ENCODE data around the gene ACTL7A.

ACTL7A gene

GRCh38 chr9:108851138-108851537, 10.9 kb upstream of the ACTL7A start:
- Histone ChIP-seq H3K27me3 (ENCODE audit: control insufficient read depth, insufficient read depth, low read length) (no peaks in the 10 kb centered on the region), H3K9ac (ENCODE audit: low read depth, low read length) (no peak overlapping the region), H3K4me3 (ENCODE audit: low read depth, low read length) (no peak overlapping the region), H3K4me1 (ENCODE audit: control insufficient read depth, insufficient read depth, low read length) (no peaks in the 10 kb centered on the region), H3K36me3 (ENCODE audit: control insufficient read depth, insufficient read depth, low read length) (peaks cover 2% of the 10 kb centered on the region), H3K9me3 (ENCODE audit: control insufficient read depth, insufficient read depth, low read length) (no peaks in the 10 kb centered on the region)

GRCh38 chr9:108852079-108852478, 10.0 kb upstream of the ACTL7A start:
- H3K36me3 ChIP-seq (ENCODE audit: control insufficient read depth, insufficient read depth, low read length) = peaks cover 2% of the 10 kb centered on the region

GRCh38 chr9:108854094-108854493, 8.0 kb upstream of the ACTL7A start:
- H3K36me3 ChIP-seq (ENCODE audit: control insufficient read depth, insufficient read depth, low read length) = peaks cover 2% of the 10 kb centered on the region
- H3K9ac ChIP-seq (ENCODE audit: low read depth, low read length) = no peak overlapping the region
- no peaks in the 10 kb centered on the region for H3K27me3 ChIP-seq (ENCODE audit: control insufficient read depth, insufficient read depth, low read length)
- no peak overlapping the region for H3K4me3 ChIP-seq (ENCODE audit: low read depth, low read length)
- H3K9me3 ChIP-seq (ENCODE audit: control insufficient read depth, insufficient read depth, low read length) = no peaks in the 10 kb centered on the region
- no peaks in the 10 kb centered on the region for H3K4me1 ChIP-seq (ENCODE audit: control insufficient read depth, insufficient read depth, low read length)

More at GRCh38 chr9:108852079-108852478, 10.0 kb upstream of the ACTL7A start:
- Histone ChIP-seq H3K4me3 (ENCODE audit: low read depth, low read length) (no peak overlapping the region), H3K4me1 (ENCODE audit: control insufficient read depth, insufficient read depth, low read length) (no peaks in the 10 kb centered on the region), H3K9ac (ENCODE audit: low read depth, low read length) (no peak overlapping the region), H3K27me3 (ENCODE audit: control insufficient read depth, insufficient read depth, low read length) (no peaks in the 10 kb centered on the region), H3K9me3 (ENCODE audit: control insufficient read depth, insufficient read depth, low read length) (no peaks in the 10 kb centered on the region)

- Histone ChIP-seq H3K36me3 (ENCODE audit: control insufficient read depth, insufficient read depth, low read length) (peaks cover 2% of the 10 kb centered on the region), H3K27me3 (ENCODE audit: control insufficient read depth, insufficient read depth, low read length) (no peaks in the 10 kb centered on the region), H3K4me3 (ENCODE audit: low read depth, low read length) (no peak overlapping the region), H3K9me3 (ENCODE audit: control insufficient read depth, insufficient read depth, low read length) (no peaks in the 10 kb centered on the region), H3K4me1 (ENCODE audit: control insufficient read depth, insufficient read depth, low read length) (no peaks in the 10 kb centered on the region), H3K9ac (ENCODE audit: low read depth, low read length) (no peak overlapping the region)
Measured at GRCh38 chr9:108854641-108855528, 7.2 kb upstream of the ACTL7A start.

- no peaks in the 10 kb centered on the region for H3K9me3 ChIP-seq (ENCODE audit: control insufficient read depth, insufficient read depth, low read length)
- H3K9ac ChIP-seq (ENCODE audit: low read depth, low read length) = no peak overlapping the region
- peaks cover 2% of the 10 kb centered on the region for H3K36me3 ChIP-seq (ENCODE audit: control insufficient read depth, insufficient read depth, low read length)
- no peaks in the 10 kb centered on the region for H3K4me1 ChIP-seq (ENCODE audit: control insufficient read depth, insufficient read depth, low read length)
- H3K4me3 ChIP-seq (ENCODE audit: low read depth, low read length) = no peak overlapping the region
- H3K27me3 ChIP-seq (ENCODE audit: control insufficient read depth, insufficient read depth, low read length) = no peaks in the 10 kb centered on the region
Measured at GRCh38 chr9:108855529-108855886, 6.6 kb upstream of the ACTL7A start.

- Histone ChIP-seq H3K4me3 (ENCODE audit: low read depth, low read length) (no peak within 1 kb of the TSS), H3K4me1 (ENCODE audit: control insufficient read depth, insufficient read depth, low read length) (no peaks in the 10 kb centered on the region), H3K27me3 (ENCODE audit: control insufficient read depth, insufficient read depth, low read length) (no peaks in the 10 kb centered on the region), H3K36me3 (ENCODE audit: control insufficient read depth, insufficient read depth, low read length) (peaks cover 2% of the 10 kb centered on the region), H3K9ac (ENCODE audit: low read depth, low read length) (no peak within 1 kb of the TSS), H3K9me3 (ENCODE audit: control insufficient read depth, insufficient read depth, low read length) (no peaks in the 10 kb centered on the region)
Measured at GRCh38 chr9:108855888-108856287, 6.2 kb upstream of the ACTL7A start, which contains the start of gene ACTL7B. Gene ACTL7B (minus strand): TSS chr9:108855986. CDS start chr9:108855930, 56 bp downstream.

GRCh38 chr9:108857572-108857971, 4.5 kb upstream of the ACTL7A start:
- Histone ChIP-seq H3K9ac (ENCODE audit: low read depth, low read length) (no peak overlapping the region), H3K9me3 (ENCODE audit: control insufficient read depth, insufficient read depth, low read length) (no peaks in the 10 kb centered on the region), H3K27me3 (ENCODE audit: control insufficient read depth, insufficient read depth, low read length) (no peaks in the 10 kb centered on the region), H3K36me3 (ENCODE audit: control insufficient read depth, insufficient read depth, low read length) (peaks cover 2% of the 10 kb centered on the region), H3K4me1 (ENCODE audit: control insufficient read depth, insufficient read depth, low read length) (no peaks in the 10 kb centered on the region), H3K4me3 (ENCODE audit: low read depth, low read length) (no peak overlapping the region)

- Histone ChIP-seq H3K9me3 (ENCODE audit: control insufficient read depth, insufficient read depth, low read length) (no peaks in the 10 kb centered on the region), H3K36me3 (ENCODE audit: control insufficient read depth, insufficient read depth, low read length) (peaks cover 2% of the 10 kb centered on the region), H3K4me3 (ENCODE audit: low read depth, low read length) (no peak overlapping the region), H3K27me3 (ENCODE audit: control insufficient read depth, insufficient read depth, low read length) (no peaks in the 10 kb centered on the region), H3K9ac (ENCODE audit: low read depth, low read length) (no peak overlapping the region), H3K4me1 (ENCODE audit: control insufficient read depth, insufficient read depth, low read length) (no peaks in the 10 kb centered on the region)
Measured at GRCh38 chr9:108859459-108860114, 2.5 kb upstream of the ACTL7A start.

- H3K9ac ChIP-seq (ENCODE audit: low read depth, low read length) = no peak overlapping the region
- no peaks in the 10 kb centered on the region for H3K36me3 ChIP-seq (ENCODE audit: control insufficient read depth, insufficient read depth, low read length)
- H3K27me3 ChIP-seq (ENCODE audit: control insufficient read depth, insufficient read depth, low read length) = no peaks in the 10 kb centered on the region
- H3K4me1 ChIP-seq (ENCODE audit: control insufficient read depth, insufficient read depth, low read length) = no peaks in the 10 kb centered on the region
- no peaks in the 10 kb centered on the region for H3K9me3 ChIP-seq (ENCODE audit: control insufficient read depth, insufficient read depth, low read length)
- H3K4me3 ChIP-seq (ENCODE audit: low read depth, low read length) = no peak overlapping the region
Measured at GRCh38 chr9:108860354-108860753, 1.7 kb upstream of the ACTL7A start.

- Histone ChIP-seq H3K9ac (ENCODE audit: low read depth, low read length) (no peak overlapping the region), H3K4me3 (ENCODE audit: low read depth, low read length) (no peak overlapping the region), H3K4me1 (ENCODE audit: control insufficient read depth, insufficient read depth, low read length) (no peaks in the 10 kb centered on the region), H3K36me3 (ENCODE audit: control insufficient read depth, insufficient read depth, low read length) (no peaks in the 10 kb centered on the region), H3K27me3 (ENCODE audit: control insufficient read depth, insufficient read depth, low read length) (no peaks in the 10 kb centered on the region), H3K9me3 (ENCODE audit: control insufficient read depth, insufficient read depth, low read length) (no peaks in the 10 kb centered on the region)
Measured at GRCh38 chr9:108860764-108861163, 1.3 kb upstream of the ACTL7A start.

GRCh38 chr9:108861464-108861863, 602 bp upstream of the ACTL7A start:
- no peak overlapping the region for H3K4me3 ChIP-seq (ENCODE audit: low read depth, low read length)
- H3K9me3 ChIP-seq (ENCODE audit: control insufficient read depth, insufficient read depth, low read length) = no peaks in the 10 kb centered on the region
- H3K4me1 ChIP-seq (ENCODE audit: control insufficient read depth, insufficient read depth, low read length) = no peaks in the 10 kb centered on the region
- H3K36me3 ChIP-seq (ENCODE audit: control insufficient read depth, insufficient read depth, low read length) = no peaks in the 10 kb centered on the region
- H3K9ac ChIP-seq (ENCODE audit: low read depth, low read length) = no peak overlapping the region
- no peaks in the 10 kb centered on the region for H3K27me3 ChIP-seq (ENCODE audit: control insufficient read depth, insufficient read depth, low read length)

- H3K36me3 ChIP-seq (ENCODE audit: control insufficient read depth, insufficient read depth, low read length) = no peaks in the 10 kb centered on the region
- H3K4me3 ChIP-seq (ENCODE audit: low read depth, low read length) = no peak overlapping the region
- no peaks in the 10 kb centered on the region for H3K4me1 ChIP-seq (ENCODE audit: control insufficient read depth, insufficient read depth, low read length)
- H3K9ac ChIP-seq (ENCODE audit: low read depth, low read length) = no peak overlapping the region
- H3K9me3 ChIP-seq (ENCODE audit: control insufficient read depth, insufficient read depth, low read length) = no peaks in the 10 kb centered on the region
- no peaks in the 10 kb centered on the region for H3K27me3 ChIP-seq (ENCODE audit: control insufficient read depth, insufficient read depth, low read length)
Measured at GRCh38 chr9:108863891-108864290, 1.8 kb downstream of the ACTL7A start.

All from iPS-15b (cell line).